K562 (cell line): Measurements from ENCODE around the gene CCDC195. TPM values are rescaled to one million over a fixed set of nuclear protein-coding genes. Genes with fewer than 3 reads are reported as not detected.

Experiments used
- CXXC5 ChIP-seq: fragments of 250-450 bp; sonication (Bioruptor Pico); IDR thresholded peaks from 2 replicates; pipeline ENCODE4 v1.8.0; 2022; ENCODE audit warnings: inconsistent platforms, mild to moderate bottlenecking, moderate library complexity
- FOXA3 ChIP-seq, 2 experiments: fragments of 450-650 bp in 1 of 2; sonication (generic) in 1 of 2; formaldehyde crosslinking; IDR thresholded peaks in 1 of 2; conservative IDR thresholded peaks in 1 of 2; 2 replicates each; pipeline versions ENCODE4 v1.4.0 to v1.8.0; 2020 to 2022; ENCODE audit warnings: mild to moderate bottlenecking in 2 of 2, missing genetic modification reagents in 1 of 2
- SMARCA5 ChIP-seq: fragments of 450-650 bp; IDR thresholded peaks from 2 replicates; pipeline ENCODE4 v1.6.1; 2016
- XRCC3 ChIP-seq: fragments of 450-650 bp; IDR thresholded peaks from 2 replicates; pipeline ENCODE4 v1.6.1; 2017; ENCODE audit warnings: mild to moderate bottlenecking, moderate library complexity
- ZNF766 ChIP-seq: fragments of 200-800 bp; sonication (Bioruptor generic); conservative IDR thresholded peaks from 2 replicates; pipeline ENCODE4 v1.6.1; 2016; ENCODE audit warnings: missing genetic modification characterization, missing compliant biosample characterization
- polyA plus RNA-seq, 8 experiments: library from polyadenylated mRNA; depleted of rRNA in 4 of 8; stranded (reverse) in 5 of 8; unstranded in 3 of 8; fragments of >200 nt; fragmentation: Nextera tagmentation in 2 of 8; fragmentation: Illumina TruSeq in 1 of 8; extraction: Ambion mirVana in 2 of 8; extraction: Trizol in 1 of 8; gene quantifications; 2 replicates each; pipeline versions ENCODE4 v1.2.1 to v1.2.3, GENCODE V29; 2011 to 2014; ENCODE audit warnings: inconsistent platforms in 1 of 8, missing spikeins in 1 of 8
- total RNA-seq, 7 experiments: library from RNA; depleted of rRNA in 6 of 7; stranded (reverse); fragments of >200 nt in 6 of 7; fragmentation: Illumina TruSeq in 2 of 7; extraction: Trizol in 2 of 7; gene quantifications; 2 replicates each; pipeline versions ENCODE4 v1.2.1 to v1.2.3, GENCODE V29; 2011 to 2021; ENCODE audit warnings: low replicate concordance in 1 of 7
- TF ChIP-seq, protein P1 (sequence below), 2 experiments: fragments of 450-650 bp in 1 of 2; sonication (generic) in 1 of 2; formaldehyde crosslinking in 1 of 2; IDR thresholded peaks; 2 replicates each; pipeline versions ENCODE4 v1.7.1 to v1.9.0; 2016 to 2022; ENCODE audit warnings: inconsistent platforms in 1 of 2, mild to moderate bottlenecking in 1 of 2, missing genetic modification reagents in 1 of 2
- TF ChIP-seq, protein P2 (sequence below): fragments of 250-450 bp; sonication (Bioruptor Pico); IDR thresholded peaks from 2 replicates; pipeline ENCODE4 v1.5.0; 2022; ENCODE audit warnings: mild to moderate bottlenecking
- TF ChIP-seq, protein P3 (sequence below): fragments of 250-450 bp; sonication (Bioruptor Pico); IDR thresholded peaks from 2 replicates; pipeline ENCODE4 v1.8.0; 2021; ENCODE audit warnings: borderline replicate concordance, mild to moderate bottlenecking, moderate library complexity; ENCODE audit not compliant: poor library complexity, severe bottlenecking

The CCDC195 gene
- total and polyA plus RNA-seq, 9 of the 15 experiments (the other 6 are each of a cell fraction or from before 2014, with no cell fraction given), result not detected

DNA sequence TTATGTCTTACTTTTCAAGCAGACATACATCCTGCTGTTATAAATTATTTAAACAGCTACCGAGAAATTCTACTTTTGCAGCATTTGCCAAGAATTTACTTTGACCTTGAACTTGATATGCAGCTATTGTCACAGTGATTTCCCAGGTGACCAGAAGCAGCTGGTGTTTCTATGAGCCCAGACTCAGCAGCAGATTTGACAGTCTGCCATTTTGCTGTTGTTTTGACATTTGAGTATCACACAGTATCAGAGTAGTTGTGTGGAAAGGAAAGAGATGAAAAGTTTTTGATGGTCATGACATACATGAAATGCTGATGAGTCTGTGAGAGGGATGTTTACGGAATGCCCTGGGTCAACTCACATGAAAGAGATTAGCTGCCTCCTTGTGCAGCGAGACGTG lies 6.6 kb upstream of the CCDC195 start (continued):
- TF ChIP-seq, protein P1, sequence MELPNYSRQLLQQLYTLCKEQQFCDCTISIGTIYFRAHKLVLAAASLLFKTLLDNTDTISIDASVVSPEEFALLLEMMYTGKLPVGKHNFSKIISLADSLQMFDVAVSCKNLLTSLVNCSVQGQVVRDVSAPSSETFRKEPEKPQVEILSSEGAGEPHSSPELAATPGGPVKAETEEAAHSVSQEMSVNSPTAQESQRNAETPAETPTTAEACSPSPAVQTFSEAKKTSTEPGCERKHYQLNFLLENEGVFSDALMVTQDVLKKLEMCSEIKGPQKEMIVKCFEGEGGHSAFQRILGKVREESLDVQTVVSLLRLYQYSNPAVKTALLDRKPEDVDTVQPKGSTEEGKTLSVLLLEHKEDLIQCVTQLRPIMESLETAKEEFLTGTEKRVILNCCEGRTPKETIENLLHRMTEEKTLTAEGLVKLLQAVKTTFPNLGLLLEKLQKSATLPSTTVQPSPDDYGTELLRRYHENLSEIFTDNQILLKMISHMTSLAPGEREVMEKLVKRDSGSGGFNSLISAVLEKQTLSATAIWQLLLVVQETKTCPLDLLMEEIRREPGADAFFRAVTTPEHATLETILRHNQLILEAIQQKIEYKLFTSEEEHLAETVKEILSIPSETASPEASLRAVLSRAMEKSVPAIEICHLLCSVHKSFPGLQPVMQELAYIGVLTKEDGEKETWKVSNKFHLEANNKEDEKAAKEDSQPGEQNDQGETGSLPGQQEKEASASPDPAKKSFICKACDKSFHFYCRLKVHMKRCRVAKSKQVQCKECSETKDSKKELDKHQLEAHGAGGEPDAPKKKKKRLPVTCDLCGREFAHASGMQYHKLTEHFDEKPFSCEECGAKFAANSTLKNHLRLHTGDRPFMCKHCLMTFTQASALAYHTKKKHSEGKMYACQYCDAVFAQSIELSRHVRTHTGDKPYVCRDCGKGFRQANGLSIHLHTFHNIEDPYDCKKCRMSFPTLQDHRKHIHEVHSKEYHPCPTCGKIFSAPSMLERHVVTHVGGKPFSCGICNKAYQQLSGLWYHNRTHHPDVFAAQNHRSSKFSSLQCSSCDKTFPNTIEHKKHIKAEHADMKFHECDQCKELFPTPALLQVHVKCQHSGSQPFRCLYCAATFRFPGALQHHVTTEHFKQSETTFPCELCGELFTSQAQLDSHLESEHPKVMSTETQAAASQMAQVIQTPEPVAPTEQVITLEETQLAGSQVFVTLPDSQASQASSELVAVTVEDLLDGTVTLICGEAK (IDR thresholded peaks at IDR 0.05), result no peak
- TF ChIP-seq, protein P1 (CRISPR knock-in tag; IDR thresholded peaks at IDR 0.05), result no peak
- TF ChIP-seq, protein P2, sequence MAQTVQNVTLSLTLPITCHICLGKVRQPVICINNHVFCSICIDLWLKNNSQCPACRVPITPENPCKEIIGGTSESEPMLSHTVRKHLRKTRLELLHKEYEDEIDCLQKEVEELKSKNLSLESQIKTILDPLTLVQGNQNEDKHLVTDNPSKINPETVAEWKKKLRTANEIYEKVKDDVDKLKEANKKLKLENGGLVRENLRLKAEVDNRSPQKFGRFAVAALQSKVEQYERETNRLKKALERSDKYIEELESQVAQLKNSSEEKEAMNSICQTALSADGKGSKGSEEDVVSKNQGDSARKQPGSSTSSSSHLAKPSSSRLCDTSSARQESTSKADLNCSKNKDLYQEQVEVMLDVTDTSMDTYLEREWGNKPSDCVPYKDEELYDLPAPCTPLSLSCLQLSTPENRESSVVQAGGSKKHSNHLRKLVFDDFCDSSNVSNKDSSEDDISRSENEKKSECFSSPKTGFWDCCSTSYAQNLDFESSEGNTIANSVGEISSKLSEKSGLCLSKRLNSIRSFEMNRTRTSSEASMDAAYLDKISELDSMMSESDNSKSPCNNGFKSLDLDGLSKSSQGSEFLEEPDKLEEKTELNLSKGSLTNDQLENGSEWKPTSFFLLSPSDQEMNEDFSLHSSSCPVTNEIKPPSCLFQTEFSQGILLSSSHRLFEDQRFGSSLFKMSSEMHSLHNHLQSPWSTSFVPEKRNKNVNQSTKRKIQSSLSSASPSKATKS, result no peak
- TF ChIP-seq SMARCA5 (no peak), ZNF766 (no peak), XRCC3 (no peak), CXXC5 (CRISPR knock-in tag) (no peak), FOXA3 (CRISPR knock-in tag; conservative IDR thresholded peaks at IDR 0.05 in 1 of 2, IDR thresholded peaks at IDR 0.05 in 1 of 2) (no peak)
- TF ChIP-seq, protein P3, sequence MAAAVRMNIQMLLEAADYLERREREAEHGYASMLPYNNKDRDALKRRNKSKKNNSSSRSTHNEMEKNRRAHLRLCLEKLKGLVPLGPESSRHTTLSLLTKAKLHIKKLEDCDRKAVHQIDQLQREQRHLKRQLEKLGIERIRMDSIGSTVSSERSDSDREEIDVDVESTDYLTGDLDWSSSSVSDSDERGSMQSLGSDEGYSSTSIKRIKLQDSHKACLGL (CRISPR knock-in tag), result no peak
